NCI-H2171 treated with DMSO at 0.1 percent for 48 hours (cell line): Measurements from ENCODE around the gene KRT2.

Experiments used
- DNase-seq: peaks from one replicate; lab custom pipeline; 2025; lab: John Stamatoyannopoulos, UW

Gene KRT2

DNA sequence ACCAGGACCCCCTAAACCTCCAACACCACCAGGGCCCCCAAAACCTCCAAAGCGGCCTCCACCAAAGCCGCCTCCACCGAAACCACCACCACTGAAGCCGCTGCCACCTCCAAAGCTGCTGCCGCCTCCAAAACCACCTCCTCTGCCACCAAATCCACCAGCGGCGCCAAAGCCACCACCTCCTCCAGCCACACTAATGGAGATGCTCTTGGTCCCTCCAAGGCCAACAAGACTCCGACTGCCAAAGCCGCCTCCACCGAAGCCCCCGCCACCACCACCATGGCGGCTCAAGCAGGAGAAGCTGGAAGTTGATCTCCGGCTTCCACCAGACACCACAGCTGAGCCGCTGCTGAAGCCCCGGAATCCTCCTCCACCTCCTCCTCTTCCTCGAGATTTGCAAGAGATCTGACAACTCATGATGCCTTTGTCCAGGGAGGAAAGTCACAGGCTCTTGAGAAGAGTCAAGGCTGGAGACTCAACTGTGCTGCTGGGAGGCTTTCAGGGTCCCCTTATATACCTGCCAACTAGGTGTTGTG lies at the start of gene KRT2:
Gene KRT2 (minus strand): TSS at position 486 of the 536 bp plus-strand sequence. CDS start 69 bp downstream, at position 417.
- no peak for DNase-seq

DNA sequence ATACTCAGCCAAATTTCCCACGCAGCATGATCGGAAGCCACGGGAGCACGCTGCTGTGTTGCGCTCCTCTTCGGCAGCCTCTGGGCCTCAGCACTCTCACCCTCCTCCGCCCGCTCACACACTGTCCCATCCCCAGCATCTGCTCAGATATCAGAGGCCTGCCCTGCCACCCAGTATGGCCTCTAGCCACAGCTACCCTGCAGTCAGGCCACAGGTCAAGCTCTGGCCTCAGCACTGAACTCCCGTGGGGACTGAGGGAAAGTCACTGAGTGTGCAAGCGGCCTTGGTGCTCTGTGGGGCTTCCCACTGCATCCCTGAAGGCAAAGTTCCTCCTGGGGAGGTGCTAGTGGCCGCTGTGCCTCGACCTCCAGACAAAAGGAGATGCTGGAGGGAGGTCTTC lies 49.3 kb upstream of the KRT2 start:
- DNase-seq = no peak

DNA sequence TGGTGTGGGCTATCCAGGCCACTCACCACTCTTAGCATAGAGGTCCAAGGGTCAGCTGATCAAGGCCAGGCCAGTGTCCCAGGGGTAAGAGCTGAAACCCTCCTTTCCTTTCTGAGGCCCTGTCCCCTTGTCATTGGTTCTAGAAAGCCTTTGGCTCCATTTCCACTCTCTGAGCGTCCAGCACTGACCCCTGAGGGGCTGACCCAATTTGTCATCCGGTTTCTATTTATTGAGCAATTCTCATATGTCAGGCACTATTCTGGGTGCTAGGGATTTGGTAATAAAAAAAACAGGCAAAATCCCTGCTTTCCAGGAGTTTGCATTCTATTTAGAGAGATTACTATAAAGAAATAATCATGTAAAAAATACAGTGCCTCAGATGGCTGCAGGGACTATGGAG lies 47.9 kb upstream of the KRT2 start:
- no peak for DNase-seq

DNA sequence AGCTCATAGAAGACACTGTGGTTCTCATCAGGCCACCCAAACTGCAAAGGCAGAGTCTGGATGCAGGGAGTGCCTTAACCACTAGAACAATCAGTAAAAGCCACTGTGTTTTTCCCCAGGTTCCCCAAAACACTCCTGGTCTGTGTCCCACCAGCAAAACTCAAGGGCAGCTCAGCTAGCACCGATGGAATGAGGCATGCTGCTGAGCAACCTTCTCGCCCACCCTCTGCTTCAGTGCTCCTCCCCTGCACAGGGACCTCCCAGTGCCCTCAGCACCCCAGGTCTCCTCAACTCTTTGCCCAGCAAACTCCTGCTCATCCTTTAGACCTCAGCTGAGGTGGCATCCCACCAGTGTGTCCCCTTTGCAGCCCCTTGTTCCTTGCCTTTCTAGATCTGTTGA lies 47.4 kb upstream of the KRT2 start:
- DNase-seq = no peak

DNA sequence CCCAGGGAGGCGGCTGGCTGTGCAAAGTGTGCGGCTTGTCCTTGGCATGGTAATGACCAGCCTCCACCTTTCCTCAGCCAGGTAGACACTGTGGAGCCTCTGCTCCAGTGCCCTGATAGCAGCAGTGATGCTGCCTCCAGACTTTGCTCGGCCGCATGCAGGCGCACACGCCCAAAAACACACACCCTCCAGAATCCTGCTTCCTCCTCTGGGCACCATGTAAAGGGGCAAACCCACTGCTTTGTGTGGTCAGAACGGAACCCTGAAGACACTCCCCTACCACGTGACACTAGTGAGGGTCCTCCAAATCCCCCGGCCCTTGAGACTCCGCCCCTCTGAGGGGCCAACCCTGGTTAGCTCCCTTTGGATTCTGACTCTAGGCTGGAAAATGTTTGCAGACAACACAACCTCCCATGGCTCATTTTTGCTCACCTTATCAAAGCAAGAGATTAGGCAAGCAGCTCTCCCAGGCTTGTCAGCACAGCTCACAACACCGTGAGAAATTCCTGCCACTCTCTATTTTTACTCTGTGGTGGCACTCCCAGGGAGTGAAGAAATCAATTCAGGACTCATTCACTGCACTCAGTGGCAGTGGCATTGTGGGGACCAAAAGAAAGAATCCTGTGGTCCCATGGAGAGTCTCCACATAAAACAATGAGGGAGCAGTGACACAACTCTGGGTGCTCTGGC lies 46.8 kb upstream of the KRT2 start:
- no peak for DNase-seq

DNA sequence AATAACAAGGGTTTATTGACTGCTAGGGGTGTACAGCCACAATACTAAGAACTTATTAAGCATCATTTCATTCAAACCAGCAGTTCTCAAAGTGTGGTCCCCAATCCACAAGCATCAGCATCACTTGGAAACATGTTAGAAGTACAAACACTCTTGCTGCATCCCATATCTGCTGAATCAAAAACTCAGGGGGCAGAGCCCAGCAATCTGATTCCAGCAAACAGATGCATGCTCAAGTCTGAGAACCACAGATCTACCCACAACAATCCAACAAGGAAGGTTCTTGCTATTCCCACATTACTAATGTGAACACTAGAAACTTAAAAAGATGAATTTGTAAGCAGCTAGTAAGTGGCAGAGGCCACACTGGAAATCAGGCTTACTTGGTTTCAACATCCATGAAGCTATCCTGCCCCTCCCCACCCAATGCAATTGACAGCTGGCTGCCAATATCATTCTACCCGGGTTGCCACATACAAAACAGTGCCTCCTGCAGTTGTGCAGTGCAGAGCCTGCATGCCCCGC lies 45.1 kb upstream of the KRT2 start:
- DNase-seq = no peak

DNA sequence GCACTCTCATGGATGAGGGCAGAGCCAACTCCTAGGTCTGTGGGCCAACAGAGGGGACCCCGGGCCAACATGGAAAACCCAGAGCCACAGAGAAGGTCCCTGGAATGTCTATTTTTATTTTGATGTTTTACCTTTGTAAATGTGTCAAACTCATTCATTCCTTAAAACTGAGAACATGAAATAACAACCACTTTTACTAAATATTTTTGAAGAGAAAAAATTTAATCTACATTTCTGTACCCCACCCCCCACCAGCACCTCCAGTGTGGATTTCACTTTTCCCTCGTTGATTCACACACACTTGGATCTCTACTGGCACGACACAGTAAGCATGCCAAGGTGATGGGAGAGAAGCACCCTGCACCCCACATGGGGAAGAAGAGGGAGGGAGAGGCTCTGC lies 44.6 kb upstream of the KRT2 start:
- DNase-seq = no peak

DNA sequence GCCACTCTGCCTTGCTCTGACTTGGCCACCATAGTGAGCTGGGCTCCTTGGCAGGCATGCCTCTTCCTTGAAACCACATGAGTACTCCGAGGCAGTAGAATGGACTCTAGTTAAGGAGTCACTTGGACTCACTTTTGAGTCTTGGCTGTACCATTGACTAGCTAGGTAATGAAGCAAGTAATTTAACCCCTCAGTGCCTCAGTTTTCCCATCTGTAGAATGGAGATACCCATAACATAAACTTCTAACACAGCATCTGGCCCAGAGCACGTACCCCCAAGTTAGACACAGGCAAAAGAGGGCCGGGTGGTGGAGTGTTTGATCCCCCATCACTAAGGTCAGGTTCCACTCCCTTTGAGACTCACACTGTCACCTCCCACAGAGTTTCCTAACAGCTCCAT lies 43.0 kb upstream of the KRT2 start:
- DNase-seq = no peak

DNA sequence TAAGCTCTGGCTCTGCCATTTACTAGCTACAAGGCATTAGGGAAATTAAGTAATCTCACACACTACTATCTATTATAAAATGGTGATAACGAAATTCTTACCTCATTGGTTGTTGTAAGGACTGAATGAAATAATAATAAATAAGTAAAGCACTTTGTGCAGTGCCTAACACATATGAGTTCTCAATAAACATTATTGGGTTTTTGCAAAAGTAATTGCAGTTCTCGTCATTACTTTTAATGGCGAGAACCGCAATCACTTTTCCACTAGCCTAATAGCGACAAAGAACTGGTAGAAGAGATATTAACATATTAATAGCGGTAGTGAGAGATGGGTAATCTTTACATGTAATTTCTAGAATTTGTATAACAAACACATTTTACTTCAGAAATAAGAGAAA lies 42.1 kb upstream of the KRT2 start:
- no peak for DNase-seq

DNA sequence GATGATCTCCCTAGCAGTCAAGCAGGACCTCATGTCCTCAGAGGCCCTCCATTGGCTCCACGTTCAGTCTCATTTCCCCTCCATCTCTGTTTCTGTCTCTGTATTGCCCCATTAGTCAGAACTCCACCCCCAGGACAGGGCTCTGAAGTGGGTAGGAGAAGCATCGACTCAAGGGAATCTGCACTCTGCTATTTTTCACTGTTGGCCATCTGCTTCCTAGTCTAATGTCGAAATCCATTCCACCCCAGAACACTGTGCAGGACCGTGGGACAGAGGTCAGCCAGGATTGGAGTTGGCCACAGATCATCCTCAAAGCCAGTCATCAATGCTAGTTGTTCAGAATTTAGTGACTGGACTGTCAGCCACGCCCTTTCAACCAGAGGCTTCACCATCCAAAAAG lies 41.2 kb upstream of the KRT2 start:
- no peak for DNase-seq

DNA sequence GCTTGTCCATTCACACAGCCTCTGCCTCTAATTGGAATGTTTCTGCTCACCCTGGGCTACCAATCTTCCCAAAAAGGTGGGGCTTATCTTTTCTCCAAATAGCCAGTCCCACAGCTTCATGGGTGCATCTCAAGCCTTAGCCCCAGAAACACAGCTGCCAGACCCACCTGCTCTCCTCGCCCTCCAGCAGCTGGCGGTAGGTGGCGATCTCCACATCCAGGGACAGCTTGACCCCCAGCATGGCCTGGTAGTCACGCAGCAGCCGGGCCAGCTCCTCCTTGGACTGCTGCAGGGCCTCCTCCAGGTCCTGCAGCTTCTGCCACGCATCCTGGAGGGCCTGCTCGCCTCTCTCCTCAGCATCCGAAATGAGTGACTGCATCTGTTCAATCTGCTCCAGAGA lies 40.2 kb upstream of the KRT2 start:
- no peak for DNase-seq

DNA sequence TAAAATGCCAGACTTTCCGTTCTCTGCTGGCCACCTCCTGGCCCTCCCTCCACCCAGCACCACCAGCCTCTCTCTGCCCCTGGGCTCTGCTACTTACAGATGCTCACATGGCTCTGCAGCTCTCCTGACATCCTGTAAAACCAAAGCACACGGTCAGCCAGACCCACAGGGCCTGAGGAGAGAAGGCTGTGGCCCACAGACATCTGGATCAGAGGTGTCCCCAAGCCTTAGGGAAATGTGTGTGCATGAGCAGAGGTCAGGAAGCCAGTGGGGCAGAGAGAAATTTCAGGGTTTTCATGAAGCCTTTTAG lies 39.8 kb upstream of the KRT2 start:
- no peak for DNase-seq

DNA sequence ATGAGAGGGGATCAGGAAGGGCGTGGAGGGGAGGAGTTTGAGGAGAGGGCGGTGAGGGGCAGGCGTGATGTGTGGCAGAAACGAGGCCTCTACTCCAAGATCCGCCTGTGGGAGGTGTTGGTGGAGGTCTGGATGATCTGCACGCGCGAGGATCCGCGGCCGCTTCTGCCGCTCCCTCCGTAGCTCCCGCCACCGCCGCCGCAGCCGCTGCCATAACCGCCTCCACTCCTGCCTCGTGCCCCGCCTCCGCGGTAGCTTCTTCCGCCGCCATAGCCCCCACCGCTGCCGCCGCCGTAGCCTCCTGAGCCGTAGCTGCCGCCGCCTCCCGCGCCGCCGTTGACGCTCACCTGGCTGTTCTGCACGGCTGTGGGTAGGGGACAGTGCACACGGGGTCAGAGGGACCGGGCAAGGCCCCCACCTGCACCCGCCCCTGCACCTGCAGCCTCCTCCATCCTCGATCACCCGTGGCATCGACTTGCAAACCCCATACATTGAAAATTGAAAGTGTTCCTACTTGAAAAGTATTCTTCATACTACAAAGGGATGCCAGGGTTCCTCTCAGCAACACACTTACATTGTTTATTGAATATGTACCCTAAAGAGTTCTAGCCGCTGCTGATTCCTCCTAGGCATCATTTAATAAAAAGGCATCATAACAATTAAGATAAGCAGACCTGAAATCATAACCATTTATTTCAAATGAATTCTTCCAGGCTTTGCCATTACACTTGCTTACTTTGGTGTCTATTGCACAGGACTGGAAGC lies 39.2 kb upstream of the KRT2 start:
- peak; percentile 20 for DNase-seq

DNA sequence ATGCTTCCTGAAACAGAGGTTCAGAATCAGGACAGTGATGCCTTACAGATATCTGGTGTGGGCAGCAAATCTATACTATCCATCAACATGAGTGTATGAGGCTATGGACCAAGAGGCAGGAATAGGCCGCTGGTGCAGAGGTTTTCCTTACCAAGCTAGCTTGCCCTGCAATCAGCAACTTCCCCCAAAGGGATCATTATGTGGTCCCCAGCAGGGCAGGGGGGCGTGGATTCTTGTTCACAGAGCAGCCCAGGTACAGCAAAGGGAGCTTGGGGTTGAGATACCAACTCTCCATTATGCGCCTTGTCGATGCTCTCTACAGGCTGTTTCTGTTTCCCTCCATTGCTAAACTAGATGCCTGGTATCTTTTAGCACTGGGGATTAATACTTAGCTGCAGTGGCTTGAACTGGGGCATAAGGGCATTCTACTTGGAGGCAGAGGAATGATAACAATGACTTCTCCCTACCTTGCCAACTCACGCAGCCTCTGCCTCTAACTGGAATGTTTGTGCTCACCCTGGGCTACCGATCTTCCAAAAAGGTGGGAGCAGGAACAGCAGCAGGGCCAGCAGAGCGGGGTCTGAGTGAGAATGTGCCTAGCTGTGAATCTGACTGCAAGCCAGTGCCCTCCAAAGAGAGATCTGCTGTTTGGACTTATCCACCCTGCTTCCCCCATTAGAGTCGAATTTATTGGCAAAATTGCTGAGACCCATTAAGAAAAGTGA lies 38.5 kb upstream of the KRT2 start:
- peak; percentile 17 for DNase-seq

DNA sequence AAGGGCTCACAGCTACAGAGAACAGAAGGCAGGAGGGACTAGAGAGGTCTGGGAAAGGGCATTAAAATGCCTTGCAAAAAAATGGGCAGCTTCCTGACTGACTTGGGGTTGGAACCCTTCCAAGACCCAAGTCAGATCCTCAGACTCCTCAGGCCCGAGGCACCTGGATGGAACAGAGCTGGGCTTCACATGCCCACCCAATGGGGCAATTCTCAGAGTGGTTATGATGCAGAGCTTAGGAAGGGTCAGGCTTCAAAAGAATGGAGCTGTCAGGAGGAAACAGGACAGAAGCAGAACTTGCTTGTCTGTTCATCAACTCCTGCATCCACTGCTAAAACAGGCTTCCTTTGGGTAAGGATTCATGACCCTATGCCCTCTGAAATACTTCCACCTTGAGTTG lies 37.9 kb upstream of the KRT2 start:
- DNase-seq = no peak

DNA sequence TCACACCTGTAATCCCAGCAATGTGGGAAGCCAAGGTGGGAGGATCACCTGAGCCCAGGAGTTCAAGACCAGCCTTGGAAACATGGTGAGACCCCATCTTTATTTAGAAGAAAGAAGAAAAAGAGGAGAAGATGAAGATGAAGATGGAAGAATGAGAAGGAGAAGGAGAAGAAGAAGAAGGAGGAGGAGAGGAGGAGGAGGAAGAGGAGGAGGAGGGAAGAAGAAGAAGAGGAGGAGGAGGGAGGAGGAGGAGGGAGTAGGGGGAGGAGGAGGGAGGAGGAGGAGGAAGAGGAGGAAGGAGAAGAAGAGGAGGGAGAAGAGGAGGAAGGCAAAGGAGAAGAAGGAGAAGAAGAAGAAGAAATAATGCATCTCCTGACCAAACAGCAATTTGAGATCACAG lies 37.2 kb upstream of the KRT2 start:
- no peak for DNase-seq

DNA sequence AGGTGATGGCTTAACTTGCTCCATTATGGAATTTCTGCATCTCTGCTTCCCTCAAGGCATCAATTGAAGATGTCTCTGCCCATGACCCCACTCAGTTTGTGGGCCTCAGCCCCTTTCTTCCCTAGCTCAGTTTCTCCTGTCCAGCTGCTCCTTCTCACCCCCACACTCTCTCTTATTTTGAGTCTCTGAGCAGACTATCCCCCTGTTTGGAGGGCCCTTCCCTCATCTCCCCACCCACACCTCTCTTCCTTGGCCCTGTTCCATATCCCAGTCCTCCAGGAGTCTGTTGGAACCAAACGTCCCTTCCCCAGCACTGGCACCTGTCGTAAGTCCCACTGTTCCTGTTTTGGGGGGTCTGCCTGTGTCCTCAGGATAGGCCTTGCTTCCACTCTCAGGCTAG lies 36.5 kb upstream of the KRT2 start:
- no peak for DNase-seq

DNA sequence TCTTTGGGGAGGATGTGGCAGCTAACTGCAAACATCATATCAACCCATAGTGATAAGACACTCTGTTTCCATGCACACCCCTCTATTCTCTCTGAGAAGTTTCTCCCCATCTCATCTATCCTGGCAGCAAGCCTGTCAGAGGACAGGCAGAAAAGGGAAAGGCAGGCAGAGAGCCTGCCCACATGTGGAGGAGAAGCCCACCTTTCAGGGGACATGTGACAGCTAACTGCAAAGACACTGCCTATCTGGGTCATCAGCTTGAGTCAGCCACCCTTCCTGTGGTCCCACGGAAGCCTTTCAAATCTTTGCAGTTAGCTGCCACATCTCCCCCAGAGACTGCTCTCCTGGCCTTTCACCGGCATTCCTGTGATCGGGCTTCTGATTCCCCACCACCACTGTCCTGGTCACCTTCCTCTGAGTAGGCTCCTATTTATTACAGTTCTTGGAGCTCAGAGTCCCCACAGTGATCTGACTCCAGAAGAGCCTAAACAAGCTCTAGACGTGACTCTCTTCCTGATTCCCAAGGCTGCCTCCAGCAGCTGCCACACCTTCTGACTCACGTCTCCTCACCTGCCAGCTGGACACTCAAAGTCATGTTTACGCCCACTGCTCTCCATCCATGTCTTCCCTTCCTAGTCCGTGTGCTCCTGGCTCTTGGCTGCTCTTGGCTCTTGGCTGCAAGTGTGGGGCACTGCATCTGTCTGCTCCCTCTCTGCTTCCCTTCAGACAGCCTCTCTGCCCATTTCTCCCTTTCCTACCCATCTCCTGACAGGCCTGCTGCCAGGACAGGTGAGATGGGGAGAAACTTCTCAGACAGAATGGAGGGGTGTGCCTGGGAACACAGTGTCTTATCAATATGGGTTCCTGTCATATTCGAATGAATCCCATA lies 35.7 kb upstream of the KRT2 start:
- DNase-seq = peak; percentile 63

DNA sequence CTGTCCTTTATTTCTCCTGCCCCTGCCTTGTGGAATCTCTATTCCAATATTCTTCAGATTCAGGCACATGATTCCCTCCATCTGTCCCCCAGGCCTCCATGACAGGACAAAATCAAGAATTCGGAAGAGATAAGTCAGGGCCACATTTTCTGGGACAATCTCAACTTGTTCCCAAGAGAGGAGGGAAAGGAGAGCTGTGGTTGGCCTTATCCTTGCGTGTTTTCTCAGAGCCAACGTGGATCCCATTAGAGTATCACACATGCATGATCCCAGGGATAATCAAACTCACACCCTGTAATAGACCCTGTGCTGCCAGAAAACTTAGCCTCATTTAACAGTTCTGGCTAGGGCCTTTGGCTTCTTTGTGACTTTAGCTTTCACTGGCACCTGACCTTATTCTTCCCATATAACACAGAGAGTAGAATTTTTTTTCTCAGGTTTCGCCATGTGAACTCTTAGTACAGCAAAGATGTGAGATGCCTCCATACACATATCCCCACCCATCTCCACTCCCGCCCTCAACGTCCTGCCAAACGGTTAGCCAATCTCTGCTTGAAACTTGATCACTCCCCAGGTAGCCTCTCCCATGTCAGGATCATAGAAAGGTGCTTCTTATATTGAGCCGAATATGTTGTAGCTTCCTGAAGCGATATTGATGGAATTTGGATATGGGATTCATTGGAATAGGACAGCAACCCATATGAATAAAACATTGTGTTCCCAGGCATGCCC lies 34.9 kb upstream of the KRT2 start:
- DNase-seq = no peak

DNA sequence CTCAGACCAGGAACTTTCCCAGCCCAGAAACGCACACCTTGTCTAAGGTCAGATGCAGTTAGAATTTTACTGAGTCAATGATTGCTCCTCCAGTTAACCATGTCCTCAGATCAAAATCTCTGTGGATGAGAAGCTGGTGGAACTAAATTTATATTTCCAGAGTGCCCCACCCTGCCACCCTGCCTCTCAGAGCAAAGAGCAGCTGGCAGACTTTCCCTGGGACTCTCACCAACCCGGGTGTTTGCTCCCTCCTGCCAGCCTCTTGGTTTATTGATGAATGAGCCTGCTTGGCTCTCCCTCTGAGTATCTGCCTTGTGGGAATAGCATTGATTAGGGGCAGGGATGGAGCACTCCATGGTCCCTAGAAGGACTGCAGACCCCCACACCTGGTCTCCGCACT lies 34.1 kb upstream of the KRT2 start:
- DNase-seq = peak; percentile 17

DNA sequence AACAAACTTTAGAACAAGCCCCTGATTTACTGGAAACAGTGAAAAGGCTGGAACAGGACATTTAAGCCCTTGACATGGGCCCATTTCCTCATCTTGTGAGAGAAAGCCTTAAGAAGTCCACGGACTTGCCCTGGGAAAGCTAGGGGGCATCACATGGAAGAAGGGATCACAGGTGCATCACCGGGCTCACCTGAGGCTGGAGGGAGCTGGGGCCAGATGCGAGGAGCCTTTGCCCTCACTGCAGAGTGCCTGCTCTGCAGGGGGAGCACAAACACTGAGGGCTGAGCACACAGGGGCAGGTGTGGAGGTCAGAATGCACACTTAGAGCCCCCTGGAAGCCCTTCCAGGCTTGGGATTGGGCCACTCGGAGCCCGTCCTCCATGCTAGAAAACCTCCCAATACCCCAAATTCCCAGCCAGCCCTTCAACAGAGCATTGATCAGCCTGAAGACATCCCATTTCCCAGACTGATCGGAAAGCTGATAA lies 33.4 kb upstream of the KRT2 start:
- no peak for DNase-seq
